Stomach (tissue), 9 donors: ENCODE results near the gene INSC. TPM values are rescaled to one million over a fixed set of nuclear protein-coding genes. Genes with fewer than 3 reads are reported as not detected.

Experiments
- DNase-seq, 2 donors: peaks; one replicate each; pipeline versions ENCODE4 v3.0.0 to v3.0.0-alpha.2; 2013 to 2019
- H3K27ac ChIP-seq, 5 donors: fragments of 200-600 bp in 4 of 5; sonication (generic) in 4 of 5; one replicate each; pipeline ENCODE4 v1.5.1; 2013 to 2019; ENCODE audit warnings: mild to moderate bottlenecking in 1 of 5, moderate library complexity in 1 of 5
- H3K27me3 ChIP-seq, 3 donors: fragments of 200-600 bp; sonication (generic); one replicate each; pipeline ENCODE4 v1.5.1; 2017 to 2019; ENCODE audit warnings: mixed run types in 1 of 3
- H3K36me3 ChIP-seq, 4 donors: fragments of 200-600 bp; sonication (generic); 1 replicate in 3 of 4; 2 replicates in 1 of 4; pipeline ENCODE4 v1.5.1; 2016 to 2019
- H3K4me1 ChIP-seq, 4 donors: fragments of 200-600 bp; sonication (generic); one replicate each; pipeline ENCODE4 v1.5.1; 2016 to 2019
- H3K4me3 ChIP-seq, 4 donors: fragments of 200-600 bp; sonication (generic) in 3 of 4; one replicate each; pipeline ENCODE4 v1.5.1; 2016 to 2019; ENCODE audit warnings: mild to moderate bottlenecking in 1 of 4
- H3K9me3 ChIP-seq, 4 donors: fragments of 200-600 bp; sonication (generic); one replicate each; pipeline ENCODE4 v1.5.1; 2016 to 2019
- CTCF ChIP-seq, 7 experiments: fragments of 450-650 bp in 4 of 7; fragments of 200-600 bp in 3 of 7; sonication (generic) in 3 of 7; IDR thresholded peaks; one replicate each; pipeline ENCODE4 v1.5.1; 2016 to 2019; ENCODE audit warnings: antibody characterized with exemption in 7 of 7, control low read depth in 2 of 7, mild to moderate bottlenecking in 1 of 7
- EP300 ChIP-seq: sonication (generic); formaldehyde crosslinking; IDR thresholded peaks from one replicate; pipeline ENCODE4 v1.6.1; 2017; ENCODE audit warnings: antibody characterized with exemption
- POLR2A ChIP-seq, 4 donors: fragments of 450-650 bp; IDR thresholded peaks; one replicate each; pipeline ENCODE4 v1.6.1; 2016; ENCODE audit warnings: antibody characterized with exemption in 4 of 4, control low read depth in 2 of 4, mild to moderate bottlenecking in 1 of 4, moderate library complexity in 1 of 4
- POLR2AphosphoS5 ChIP-seq, 3 donors: sonication (generic); formaldehyde crosslinking; IDR thresholded peaks; one replicate each; pipeline ENCODE4 v1.6.1; 2016; ENCODE audit warnings: antibody characterized with exemption in 3 of 3
- WGBS, 5 donors: extraction: QIAGEN DNeasy Blood & Tissue Kit in 3 of 5; methylation state at CpG; one replicate each; pipeline versions ENCODE4 v1.1.5 to v1.1.7; 2013 to 2018; 5-methylcytosine and 5-hydroxymethylcytosine counted together
- intact Hi-C: fragments of 100-400 bp; cut with DNase I; formaldehyde crosslinking; loops from one replicate; pipeline ENCODE4 v1.15.1; 2023; ENCODE audit warnings: low total_unique reads
- polyA plus RNA-seq, 3 donors: library from polyadenylated mRNA; stranded (reverse); fragments of 200-250 nt; gene quantifications; one replicate each; pipeline ENCODE4 v1.2.3, GENCODE V29; 2013
- total RNA-seq, 5 donors: library from RNA; depleted of rRNA; stranded (reverse); fragments of >200 nt; gene quantifications; one replicate each; pipeline versions ENCODE4 v1.1.0 to v1.2.3, GENCODE V29; 2014 to 2016
- donor health status: healthy with polysubstance abuse.
- donor health status: Bipolar disorder and iron deficiency.
- donor health status: healthy.

The INSC gene
- total and polyA plus RNA-seq, 8 donors: 0.75 to 23.2 (median 2.9) TPM; not detected in 1

GRCh38 chr11:15091175-15091574 is 23.5 kb upstream of the INSC start:
- no peak overlapping the region for H3K27ac ChIP-seq
- no peaks in the 10 kb centered on the region for H3K9me3 ChIP-seq
- H3K36me3 ChIP-seq: no peaks in the 10 kb centered on the region
- no peak for DNase-seq
- H3K27me3 ChIP-seq: no peaks in the 10 kb centered on the region
- no peak overlapping the region for H3K4me3 ChIP-seq
- intact Hi-C loops: no loop called here
- no peak for TF ChIP-seq EP300
- TF ChIP-seq POLR2AphosphoS5 (IDR thresholded peaks at IDR 0.05): no peak
- TF ChIP-seq POLR2A (IDR thresholded peaks at IDR 0.05): no peak
- no peak for TF ChIP-seq CTCF (IDR thresholded peaks at IDR 0.05)
- H3K4me1 ChIP-seq: no peaks in the 10 kb centered on the region

- Histone ChIP-seq H3K27ac (no peak overlapping the region), H3K36me3 (no peaks in the 10 kb centered on the region), H3K4me1 (no peaks in the 10 kb centered on the region), H3K9me3 (no peaks in the 10 kb centered on the region), H3K27me3 (no peaks in the 10 kb centered on the region), H3K4me3 (no peak overlapping the region)
- 88 to 97% (median 95%) methylated on average over 1 of the region's 1 CpG; no CpG with 5 or more reads in 1 of the 5 donors for WGBS, 5 donors
- DNase-seq: no peak
- no peak for TF ChIP-seq CTCF (IDR thresholded peaks at IDR 0.05)
- TF ChIP-seq POLR2A (IDR thresholded peaks at IDR 0.05): no peak
- TF ChIP-seq EP300: no peak
- no peak for TF ChIP-seq POLR2AphosphoS5 (IDR thresholded peaks at IDR 0.05)
- intact Hi-C loops: no loop called here
Observed at GRCh38 chr11:15091625-15092024, 23.1 kb upstream of the INSC start.

GRCh38 chr11:15093432-15093831 is 21.3 kb upstream of the INSC start:
- Histone ChIP-seq H3K9me3 (no peaks in the 10 kb centered on the region), H3K4me3 (no peak overlapping the region), H3K27ac (no peak overlapping the region), H3K4me1 (no peaks in the 10 kb centered on the region), H3K36me3 (no peaks in the 10 kb centered on the region), H3K27me3 (peaks cover 0 to 2% (median 0%) of the 10 kb centered on the region in 3 donors)
- intact Hi-C loops: no loop called here
- 76 to 89% (median 82%) methylated on average over 2 of the region's 2 CpGs for WGBS, 5 donors
- no peak for DNase-seq
- no peak for TF ChIP-seq CTCF (IDR thresholded peaks at IDR 0.05)
- TF ChIP-seq EP300: no peak
- TF ChIP-seq POLR2AphosphoS5 (IDR thresholded peaks at IDR 0.05): no peak
- no peak for TF ChIP-seq POLR2A (IDR thresholded peaks at IDR 0.05)

GRCh38 chr11:15095736-15096228 is 18.9 kb upstream of the INSC start:
- TF ChIP-seq CTCF (IDR thresholded peaks at IDR 0.05) (no peak), EP300 (no peak), POLR2AphosphoS5 (IDR thresholded peaks at IDR 0.05) (no peak), POLR2A (IDR thresholded peaks at IDR 0.05) (no peak)
- H3K4me3 ChIP-seq: no peak overlapping the region
- no peaks in the 10 kb centered on the region for H3K36me3 ChIP-seq
- H3K9me3 ChIP-seq: no peaks in the 10 kb centered on the region
- peaks cover 0 to 4% (median 0%) of the 10 kb centered on the region in 3 donors for H3K27me3 ChIP-seq
- WGBS, 5 donors: 87 to 100% (median 93%) methylated on average over 2 of the region's 2 CpGs
- DNase-seq: no peak
- no peaks in the 10 kb centered on the region for H3K4me1 ChIP-seq
- intact Hi-C loops: no loop called here
- no peak overlapping the region for H3K27ac ChIP-seq
